ENCODE measurements around the gene CEACAM1. TPM values are rescaled to one million over a fixed set of nuclear protein-coding genes. Genes with fewer than 3 reads are reported as not detected.
A peak's percentile ranks its signal among the peaks of the same experiment; 100 is the strongest.

Gene CEACAM1
- total RNA-seq, 1 experiment from 2014 or later: 2.0 TPM

- no peak for DNase-seq (ENCODE audit: low spot score)
- Mint-ChIP-seq H3K9me3 (no peaks in the 10 kb centered on the region), H3K4me1 (peaks cover 35% of the 10 kb centered on the region), H3K36me3 (no peaks in the 10 kb centered on the region), H3K4me3 (no peak overlapping the region), H3K27ac (no peak overlapping the region), H3K27me3 (ENCODE audit: low read depth) (peaks cover 7% of the 10 kb centered on the region; the same call in 1 of the 2 replicates)
- ChIA-PET POLR2A (interaction anchor here (0.6 kb wide), 1 partner anchor 136 kb away, joined by 3 read pairs; no protein-coding TSS in a partner anchor), CTCF (interaction anchor here (0.6 to 3.8 kb wide), 3 partner anchors 24 to 117 kb away, joined by 3 to 16 read pairs (median 6); no protein-coding TSS in a partner anchor)
- no peak for ATAC-seq
- TF ChIP-seq GABPB1 (CRISPR knock-in tag; IDR thresholded peaks at IDR 0.05) (peak; percentile 44; the same call in 1 of the 2 replicates), FOXJ3 (CRISPR knock-in tag; IDR thresholded peaks at IDR 0.05; ENCODE audit: borderline replicate concordance) (no peak), ZNF232 (CRISPR knock-in tag; IDR thresholded peaks at IDR 0.05) (no peak), RORB (CRISPR knock-in tag; IDR thresholded peaks at IDR 0.05) (no peak)
Measured at GRCh38 chr19:42497492-42498168, 30.7 kb downstream of the CEACAM1 start.

GRCh38 chr19:42496460-42497133, 31.7 kb downstream of the CEACAM1 start:
- TF ChIP-seq GRHL2 (CRISPR knock-in tag; IDR thresholded peaks at IDR 0.05; ENCODE audit: insufficient replicate concordance, severe bottlenecking) (no peak), ZSCAN18 (CRISPR knock-in tag; IDR thresholded peaks at IDR 0.05) (0 out of 2 replicates have a peak, but pooled peaks have one; percentile 30), NFATC4 (CRISPR knock-in tag; IDR thresholded peaks at IDR 0.05) (no peak), CBFB (CRISPR knock-in tag; IDR thresholded peaks at IDR 0.05; ENCODE audit: low read depth) (no peak)
- ATAC-seq (no peak), DNase-seq (ENCODE audit: low spot score) (no peak)
- Mint-ChIP-seq H3K36me3 (no peaks in the 10 kb centered on the region), H3K4me1 (peaks cover 35% of the 10 kb centered on the region), H3K4me3 (no peak overlapping the region), H3K27me3 (ENCODE audit: low read depth) (peaks cover 7% of the 10 kb centered on the region; the same call in 1 of the 2 replicates), H3K27ac (no peak overlapping the region), H3K9me3 (no peaks in the 10 kb centered on the region)
- ChIA-PET CTCF (interaction anchor here (1.1 to 3.8 kb wide), 2 partner anchors 23 to 56 kb away, joined by 6 to 16 read pairs; no protein-coding TSS in a partner anchor), POLR2A (interaction anchor here (0.6 kb wide), 1 partner anchor 135 kb away, joined by 3 read pairs; no protein-coding TSS in a partner anchor)

- POLR2A ChIA-PET: no interaction called here
- H3K9me3 Mint-ChIP-seq: no peaks in the 10 kb centered on the region
- CTCF ChIA-PET: interaction anchor here (1.2 kb wide), 1 partner anchor 57 kb away, joined by 4 read pairs; no protein-coding TSS in a partner anchor
- TF ChIP-seq ZMAT4 (CRISPR knock-in tag; IDR thresholded peaks at IDR 0.05) (no peak), TCF7 (CRISPR knock-in tag; IDR thresholded peaks at IDR 0.05; ENCODE audit: low read depth) (no peak), ZSCAN18 (CRISPR knock-in tag; IDR thresholded peaks at IDR 0.05) (no peak), GTF2I (CRISPR knock-in tag; conservative IDR thresholded peaks at IDR 0.05) (no peak), ZNF138 (CRISPR knock-in tag; conservative IDR thresholded peaks at IDR 0.05) (no peak), ZBTB43 (CRISPR knock-in tag; IDR thresholded peaks at IDR 0.05) (no peak), PRDM15 (CRISPR knock-in tag; IDR thresholded peaks at IDR 0.05) (no peak), ERG (CRISPR knock-in tag; IDR thresholded peaks at IDR 0.05) (no peak), PREB (CRISPR knock-in tag; IDR thresholded peaks at IDR 0.05; ENCODE audit: borderline replicate concordance) (no peak), ATF3 (CRISPR knock-in tag; conservative IDR thresholded peaks at IDR 0.05) (no peak)
Measured at GRCh38 chr19:42495663-42496062, 32.6 kb downstream of the CEACAM1 start.

More at GRCh38 chr19:42495663-42496062, 32.6 kb downstream of the CEACAM1 start:
- Mint-ChIP-seq H3K4me1 (peaks cover 35% of the 10 kb centered on the region), H3K4me3 (no peak overlapping the region), H3K36me3 (no peaks in the 10 kb centered on the region), H3K27me3 (ENCODE audit: low read depth) (peaks cover 7% of the 10 kb centered on the region; the same call in 1 of the 2 replicates), H3K27ac (no peak overlapping the region)
- DNase-seq (ENCODE audit: low spot score) (no peak), ATAC-seq (no peak)

Data from WTC11 (cell line).